ENCODE data around the gene GLMP. TPM values are rescaled to one million over a fixed set of nuclear protein-coding genes. Genes with fewer than 3 reads are reported as not detected.

Gene GLMP
- polyA plus RNA-seq, 2 of the 4 experiments (the other 2 are of a cell fraction), result 12.4 to 32.5 TPM

DNA sequence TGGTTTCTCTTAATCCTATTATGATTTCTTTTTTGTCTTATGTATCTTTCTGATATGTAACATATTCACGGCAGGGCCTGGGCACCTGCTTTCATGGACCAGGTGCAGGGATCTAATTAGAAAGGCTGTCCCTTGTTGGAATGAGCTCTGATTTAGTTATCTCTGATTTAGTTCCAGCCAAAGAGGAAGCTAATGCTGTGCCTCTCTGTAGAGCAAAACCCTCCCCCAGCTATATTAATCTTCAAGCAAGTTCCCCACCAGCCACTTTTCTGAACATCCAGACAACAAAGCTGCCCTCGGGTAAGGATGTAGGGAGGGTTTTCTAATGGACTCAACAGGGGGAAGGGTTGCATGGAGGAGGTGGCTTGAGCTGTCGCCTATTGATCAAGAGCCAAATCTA lies 48.9 kb upstream of the GLMP start:
- Histone ChIP-seq H3K4me1 (no peaks in the 10 kb centered on the region), H3K9me3 (no peaks in the 10 kb centered on the region), H3K27ac (no peak overlapping the region), H3K4me2 (no peak overlapping the region), H3K4me3 (no peak overlapping the region)
- ChIA-PET CTCF (interaction anchor here (0.7 to 6.9 kb wide), 9 partner anchors 11 to 247 kb away, joined by 3 to 36 read pairs (median 4); no protein-coding TSS in a partner anchor), POLR2A (no interaction called here)
- no peak for ATAC-seq
- TF ChIP-seq, protein P1, sequence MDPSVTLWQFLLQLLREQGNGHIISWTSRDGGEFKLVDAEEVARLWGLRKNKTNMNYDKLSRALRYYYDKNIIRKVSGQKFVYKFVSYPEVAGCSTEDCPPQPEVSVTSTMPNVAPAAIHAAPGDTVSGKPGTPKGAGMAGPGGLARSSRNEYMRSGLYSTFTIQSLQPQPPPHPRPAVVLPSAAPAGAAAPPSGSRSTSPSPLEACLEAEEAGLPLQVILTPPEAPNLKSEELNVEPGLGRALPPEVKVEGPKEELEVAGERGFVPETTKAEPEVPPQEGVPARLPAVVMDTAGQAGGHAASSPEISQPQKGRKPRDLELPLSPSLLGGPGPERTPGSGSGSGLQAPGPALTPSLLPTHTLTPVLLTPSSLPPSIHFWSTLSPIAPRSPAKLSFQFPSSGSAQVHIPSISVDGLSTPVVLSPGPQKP (IDR thresholded peaks at IDR 0.05; ENCODE audit: low read depth, low read length), result no peak
- TF ChIP-seq HEYL (CRISPR knock-in tag; IDR thresholded peaks at IDR 0.05), result no peak
- no peak for DNase-seq (ENCODE audit: low read depth in 1 of 2, low spot score in 1 of 2)
- no peak for FAIRE-seq
- 65% methylated on average over 3 of the region's 3 CpGs for WGBS (ENCODE audit: missing lambda C conversion rate)

DNA sequence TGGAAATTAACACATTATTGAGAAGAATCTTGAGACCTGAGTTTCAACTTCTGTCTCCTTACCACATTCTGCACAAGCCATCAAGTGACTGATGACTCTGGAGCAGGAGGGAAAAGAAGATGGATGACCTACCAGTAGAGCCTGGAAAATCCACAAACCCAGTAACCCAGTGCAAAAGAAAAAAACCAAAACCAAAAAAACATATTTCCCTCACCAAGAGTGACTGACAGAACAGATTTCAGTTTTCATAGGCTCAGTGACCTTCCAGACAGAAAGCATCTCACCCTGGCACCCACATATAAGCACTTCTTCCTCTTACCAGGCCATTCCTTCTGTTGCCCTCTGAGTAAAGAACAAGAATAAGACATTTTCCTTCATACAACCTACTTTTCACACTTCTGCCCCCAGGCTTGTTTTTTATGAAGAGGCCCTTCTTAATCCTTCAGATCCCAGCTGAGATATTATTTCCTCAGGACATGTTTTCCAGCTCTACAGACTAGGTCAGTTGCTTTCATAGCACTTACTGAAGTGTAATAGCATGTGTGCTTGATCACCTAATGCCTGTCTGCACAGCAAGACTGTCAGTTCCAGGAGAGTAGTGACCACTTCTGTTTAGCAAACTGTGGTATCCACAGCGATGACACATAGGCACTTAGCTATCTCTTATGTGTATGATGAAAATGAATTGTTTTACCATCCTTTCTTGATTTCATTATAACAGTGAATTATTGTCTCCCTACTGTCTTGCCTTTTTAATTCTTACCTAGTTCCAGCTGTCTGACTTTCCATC lies 46.9 kb upstream of the GLMP start:
- Histone ChIP-seq H3K4me1 (no peaks in the 10 kb centered on the region), H3K4me2 (no peak overlapping the region), H3K4me3 (no peak overlapping the region), H3K9me3 (no peaks in the 10 kb centered on the region), H3K27ac (no peak overlapping the region)
- 78% methylated on average over 1 of the region's 1 CpG for WGBS (ENCODE audit: missing lambda C conversion rate)
- FAIRE-seq (no peak), DNase-seq (ENCODE audit: low read depth in 1 of 2, low spot score in 1 of 2) (no peak), ATAC-seq (no peak)
- ChIA-PET CTCF (interaction anchor here (0.7 to 6.9 kb wide), 7 partner anchors 12 to 43 kb away, joined by 3 to 36 read pairs (median 4); no protein-coding TSS in a partner anchor), POLR2A (no interaction called here)
- TF ChIP-seq, protein P2, sequence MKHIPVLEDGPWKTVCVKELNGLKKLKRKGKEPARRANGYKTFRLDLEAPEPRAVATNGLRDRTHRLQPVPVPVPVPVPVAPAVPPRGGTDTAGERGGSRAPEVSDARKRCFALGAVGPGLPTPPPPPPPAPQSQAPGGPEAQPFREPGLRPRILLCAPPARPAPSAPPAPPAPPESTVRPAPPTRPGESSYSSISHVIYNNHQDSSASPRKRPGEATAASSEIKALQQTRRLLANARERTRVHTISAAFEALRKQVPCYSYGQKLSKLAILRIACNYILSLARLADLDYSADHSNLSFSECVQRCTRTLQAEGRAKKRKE (CRISPR knock-in tag; IDR thresholded peaks at IDR 0.05; ENCODE audit: low read depth), result no peak
- no peak for TF ChIP-seq ZFP36 (IDR thresholded peaks at IDR 0.05; ENCODE audit: borderline replicate concordance, partially characterized antibody)
- no peak for TF ChIP-seq RARB (CRISPR knock-in tag; IDR thresholded peaks at IDR 0.05)
- TF ChIP-seq CEBPB (IDR thresholded peaks at IDR 0.05), result no peak
- TF ChIP-seq MAFK (IDR thresholded peaks at IDR 0.05; ENCODE audit: partially characterized antibody), result no peak
- TF ChIP-seq, protein P3, sequence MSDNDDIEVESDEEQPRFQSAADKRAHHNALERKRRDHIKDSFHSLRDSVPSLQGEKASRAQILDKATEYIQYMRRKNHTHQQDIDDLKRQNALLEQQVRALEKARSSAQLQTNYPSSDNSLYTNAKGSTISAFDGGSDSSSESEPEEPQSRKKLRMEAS (IDR thresholded peaks at IDR 0.05), result no peak
- TF ChIP-seq, protein P4, sequence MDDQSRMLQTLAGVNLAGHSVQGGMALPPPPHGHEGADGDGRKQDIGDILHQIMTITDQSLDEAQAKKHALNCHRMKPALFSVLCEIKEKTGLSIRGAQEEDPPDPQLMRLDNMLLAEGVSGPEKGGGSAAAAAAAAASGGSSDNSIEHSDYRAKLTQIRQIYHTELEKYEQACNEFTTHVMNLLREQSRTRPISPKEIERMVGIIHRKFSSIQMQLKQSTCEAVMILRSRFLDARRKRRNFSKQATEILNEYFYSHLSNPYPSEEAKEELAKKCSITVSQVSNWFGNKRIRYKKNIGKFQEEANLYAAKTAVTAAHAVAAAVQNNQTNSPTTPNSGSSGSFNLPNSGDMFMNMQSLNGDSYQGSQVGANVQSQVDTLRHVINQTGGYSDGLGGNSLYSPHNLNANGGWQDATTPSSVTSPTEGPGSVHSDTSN (IDR thresholded peaks at IDR 0.05), result no peak
- no peak for TF ChIP-seq EP300 (IDR thresholded peaks at IDR 0.05)
- no peak for TF ChIP-seq SMC3 (IDR thresholded peaks at IDR 0.05)
- TF ChIP-seq KDM1A (IDR thresholded peaks at IDR 0.05; ENCODE audit: low read depth), result no peak
- no peak for TF ChIP-seq MYC (IDR thresholded peaks at IDR 0.05; ENCODE audit: borderline replicate concordance, low read length)
- TF ChIP-seq PHF8 (IDR thresholded peaks at IDR 0.05; ENCODE audit: borderline replicate concordance, low read depth), result no peak
- no peak for TF ChIP-seq KDM5A (IDR thresholded peaks at IDR 0.05)
- no peak for TF ChIP-seq POLR2AphosphoS2 (conservative IDR thresholded peaks at IDR 0.05; ENCODE audit: low read length)
- TF ChIP-seq CHD4 (IDR thresholded peaks at IDR 0.05; ENCODE audit: borderline replicate concordance), result no peak
- TF ChIP-seq BHLHE40 (IDR thresholded peaks at IDR 0.05; ENCODE audit: low read depth, low read length), result no peak
- TF ChIP-seq POLR2A (IDR thresholded peaks at IDR 0.05; ENCODE audit: low read length), result no peak
